IMR-90 (cell line): ENCODE data around the gene ELANE. TPM values are rescaled to one million over a fixed set of nuclear protein-coding genes. Genes with fewer than 3 reads are reported as not detected.
A peak's percentile ranks its signal among the peaks of the same experiment; 100 is the strongest.

Experiments
- ATAC-seq: fragments of 200-7000 bp; cut with Tn5 transposase; 2 replicates; pipeline ENCODE4 v1.9.1; 2020; ENCODE audit warnings: low read depth, mild to moderate bottlenecking, moderate library complexity
- BruUV-seq: library from RNA; stranded (reverse); fragments of 400-500 nt; replicated peaks from 2 replicates; lab custom pipeline; 2021; lab: Mats Ljungman, UMichigan
- CTCF ChIA-PET: fragments of 300-600 bp; formaldehyde crosslinking; extraction: SDS; loops from one replicate; lab custom pipeline; 2021; ENCODE audit warnings: antibody characterized with exemption; lab: Yijun Ruan, JAX
- POLR2A ChIA-PET: fragments of 300-600 bp; sonication (Branson Sonifier 250); formaldehyde crosslinking; loops from one replicate; lab custom pipeline; 2022; ENCODE audit warnings: antibody characterized with exemption; ENCODE audit not compliant: unreplicated experiment; lab: Charles Lee
- DNase-seq: peaks from one replicate; pipeline ENCODE4 v3.0.0; 2013
- H2AFZ ChIP-seq: replicated peaks from 2 replicates; pipeline ENCODE3; 2013; ENCODE audit warnings: low read length, mild to moderate bottlenecking; ENCODE audit not compliant: poor library complexity
- H2AK5ac ChIP-seq: 2 replicates; pipeline ENCODE4 v1.6.1; 2013; ENCODE audit warnings: low read depth, low read length, inconsistent platforms
- H2AK9ac ChIP-seq: replicated peaks from 2 replicates; pipeline ENCODE3; 2013; ENCODE audit warnings: mild to moderate bottlenecking, low read depth, low read length, moderate library complexity; ENCODE audit not compliant: poor library complexity
- H2BK120ac ChIP-seq: 2 replicates; pipeline ENCODE4 v1.6.1; 2013; ENCODE audit warnings: low read depth, low read length, inconsistent platforms
- H2BK15ac ChIP-seq: 3 replicates; pipeline ENCODE4 v1.6.1; 2013; ENCODE audit warnings: low read depth, low read length, inconsistent platforms
- H2BK20ac ChIP-seq: 2 replicates; pipeline ENCODE4 v1.6.1; 2013; ENCODE audit warnings: low read depth, mild to moderate bottlenecking, inconsistent platforms, low read length, moderate library complexity
- H2BK5ac ChIP-seq: 2 replicates; pipeline ENCODE4 v1.6.1; 2013; ENCODE audit warnings: mild to moderate bottlenecking, low read depth, low read length, inconsistent platforms; ENCODE audit not compliant: poor library complexity, severe bottlenecking
- H3K14ac ChIP-seq: replicated peaks from 2 replicates; pipeline ENCODE4 v1.6.1; 2013; ENCODE audit warnings: low read depth, low read length, inconsistent platforms
- H3K18ac ChIP-seq: 2 replicates; pipeline ENCODE4 v1.6.1; 2013; ENCODE audit warnings: low read depth, low read length, control low read depth
- H3K23ac ChIP-seq: 2 replicates; pipeline ENCODE4 v1.6.1; 2013; ENCODE audit warnings: low read depth, low read length, inconsistent platforms
- H3K27ac ChIP-seq: 2 replicates; pipeline ENCODE4 v1.5.1; 2013; ENCODE audit warnings: mild to moderate bottlenecking, control low read depth, low read length; ENCODE audit not compliant: insufficient read depth
- H3K27me3 ChIP-seq: 2 replicates; pipeline ENCODE4 v1.6.1; 2013; ENCODE audit warnings: low read length; ENCODE audit not compliant: control insufficient read depth, insufficient read depth
- H3K36me3 ChIP-seq: 2 replicates; pipeline ENCODE4 v1.6.1; 2013; ENCODE audit warnings: low read length, mixed read lengths; ENCODE audit not compliant: control insufficient read depth, insufficient read depth
- H3K4ac ChIP-seq: 2 replicates; pipeline ENCODE4 v1.6.1; 2013; ENCODE audit warnings: low read depth, low read length, inconsistent platforms
- H3K4me1 ChIP-seq: 2 replicates; pipeline ENCODE4 v1.6.1; 2013; ENCODE audit warnings: low read length, mixed read lengths; ENCODE audit not compliant: control insufficient read depth, insufficient read depth
- H3K4me2 ChIP-seq: 2 replicates; pipeline ENCODE4 v1.6.1; 2013; ENCODE audit warnings: low read depth, mild to moderate bottlenecking, control low read depth, low read length, moderate library complexity
- H3K4me3 ChIP-seq: 2 replicates; pipeline ENCODE4 v1.5.1; 2013; ENCODE audit warnings: low read depth, mild to moderate bottlenecking, control low read depth, low read length, moderate library complexity; ENCODE audit not compliant: insufficient read depth
- H3K56ac ChIP-seq: 2 replicates; pipeline ENCODE4 v1.6.1; 2013; ENCODE audit warnings: low read length, inconsistent platforms; ENCODE audit not compliant: insufficient read depth; ENCODE audit errors: extremely low read depth
- H3K79me1 ChIP-seq, 2 experiments: 2 replicates each; pipeline ENCODE4 v1.6.1; 2013; ENCODE audit warnings: low read length in 2 of 2, inconsistent platforms in 1 of 2, low read depth in 1 of 2
- H3K9ac ChIP-seq: 2 replicates; pipeline ENCODE4 v1.6.1; 2013; ENCODE audit warnings: low read depth, low read length, control low read depth
- H3K9me1 ChIP-seq: 2 replicates; pipeline ENCODE4 v1.6.1; 2013; ENCODE audit warnings: low read length, inconsistent platforms; ENCODE audit not compliant: insufficient read depth
- H3K9me3 ChIP-seq: 2 replicates; pipeline ENCODE4 v1.6.1; 2013; ENCODE audit warnings: low read length; ENCODE audit not compliant: control insufficient read depth, insufficient read depth
- H4K20me1 ChIP-seq: 2 replicates; pipeline ENCODE4 v1.6.1; 2013; ENCODE audit warnings: low read length, inconsistent platforms; ENCODE audit not compliant: insufficient read depth
- H4K5ac ChIP-seq: 2 replicates; pipeline ENCODE4 v1.6.1; 2013; ENCODE audit warnings: mild to moderate bottlenecking, low read depth, low read length, control low read depth
- H4K8ac ChIP-seq, 2 experiments: 2 replicates each; pipeline ENCODE4 v1.6.1; 2013; ENCODE audit warnings: low read depth in 2 of 2, low read length in 2 of 2, control low read depth in 1 of 2, inconsistent platforms in 1 of 2
- H4K91ac ChIP-seq: 2 replicates; pipeline ENCODE4 v1.6.1; 2013; ENCODE audit warnings: low read depth, low read length, inconsistent platforms; ENCODE audit not compliant: insufficient read depth
- BHLHE40 ChIP-seq: fragments of 150-350 bp; IDR thresholded peaks from 2 replicates; pipeline ENCODE4 v1.6.1; 2016; ENCODE audit warnings: mild to moderate bottlenecking, low read depth, low read length
- CEBPB ChIP-seq: IDR thresholded peaks from 2 replicates; pipeline ENCODE4 v1.6.1; 2012; ENCODE audit warnings: low read depth, low read length, improper control_type of control experiment
- CHD1 ChIP-seq: IDR thresholded peaks from 2 replicates; pipeline ENCODE4 v1.6.1; 2012; ENCODE audit warnings: low read depth, low read length, improper control_type of control experiment
- CTCF ChIP-seq: conservative IDR thresholded peaks from 2 replicates; pipeline ENCODE4 v1.5.1; 2012; ENCODE audit warnings: mild to moderate bottlenecking, low read depth, low read length, improper control_type of control experiment
- FOS ChIP-seq: fragments of 150-350 bp; IDR thresholded peaks from 2 replicates; pipeline ENCODE4 v1.6.1; 2016; ENCODE audit warnings: low read depth, low read length
- MAFK ChIP-seq: IDR thresholded peaks from 2 replicates; pipeline ENCODE4 v1.6.1; 2012; ENCODE audit warnings: low read depth, low read length, improper control_type of control experiment
- MAZ ChIP-seq: IDR thresholded peaks from 2 replicates; pipeline ENCODE4 v1.6.1; 2012; ENCODE audit warnings: low read depth, mild to moderate bottlenecking, low read length, improper control_type of control experiment, moderate library complexity, borderline replicate concordance
- WGBS, 2 experiments: methylation state at CpG; one replicate each; pipeline versions ENCODE4 v1.1.5 to v1.1.7; 2013; ENCODE audit warnings: missing lambda C conversion rate in 2 of 2; ENCODE audit not compliant: insufficient read length in 1 of 2; ENCODE audit errors: extremely low coverage in 2 of 2; 5-methylcytosine and 5-hydroxymethylcytosine counted together
- dilution Hi-C: fragments of 300-500 bp; cut with HindIII; formaldehyde crosslinking; loops from one replicate; pipeline ENCODE4 v1.14.3; 2018; ENCODE audit warnings: low sequenced_read_pairs; ENCODE audit not compliant: unreplicated experiment
- in situ Hi-C: fragments of 300-500 bp; cut with MboI; formaldehyde crosslinking; loops from 3 replicates; pipeline ENCODE4 v1.14.3; 2019; ENCODE audit warnings: low sequenced_read_pairs, inconsistent platforms, mixed read lengths
- intact Hi-C: fragments of 100-400 bp; cut with micrococcal nuclease; formaldehyde crosslinking; loops from 2 replicates; pipeline ENCODE4 v1.10.0; 2022
- polyA plus RNA-seq, 3 experiments: library from polyadenylated mRNA; depleted of rRNA; stranded (reverse); fragments of >200 nt; gene quantifications; 2 replicates each; pipeline ENCODE4 v1.2.3, GENCODE V29; 2012; ENCODE audit warnings: low replicate concordance in 1 of 3
- total RNA-seq: library from RNA; depleted of rRNA; stranded (reverse); fragments of >200 nt; gene quantifications from 2 replicates; pipeline ENCODE4 v1.2.3, GENCODE V29; 2012

ELANE gene
- total and polyA plus RNA-seq, 2 of the 4 experiments (the other 2 are of a cell fraction), result 0.27 TPM; not detected in 1

- no peak for TF ChIP-seq MAZ
Measured at GRCh38 chr19:845707-846521, 6.2 kb upstream of the ELANE start (continued).

GRCh38 chr19:848386-848921, 3.6 kb upstream of the ELANE start:
- H3K14ac ChIP-seq, result no peak overlapping the region
- no peaks in the 10 kb centered on the region for H3K9me1 ChIP-seq
- 0 out of 2 replicates have a peak overlapping the region, but pooled peaks have one; percentile 8 for H2AK5ac ChIP-seq
- CTCF ChIA-PET, result no interaction called here
- no peak overlapping the region for H4K8ac ChIP-seq
- no TSS peak for BruUV-seq
- H4K20me1 ChIP-seq, result no peaks in the 10 kb centered on the region; the same call in 1 of the 2 replicates
- in situ Hi-C loops (no loop called here), intact Hi-C loops (no loop called here), dilution Hi-C loops (no loop called here)
- H4K91ac ChIP-seq, result no peak overlapping the region
- H3K4ac ChIP-seq, result no peak overlapping the region
- no peak overlapping the region for H3K27ac ChIP-seq
- H3K79me1 ChIP-seq, result no peaks in the 10 kb centered on the region
- H3K23ac ChIP-seq, result no peak overlapping the region
- no peak overlapping the region for H3K4me3 ChIP-seq
- DNase-seq (no peak), ATAC-seq (no peak)
- peaks cover 15% of the 10 kb centered on the region for H3K27me3 ChIP-seq
- H4K5ac ChIP-seq, result no peak overlapping the region
- H2BK15ac ChIP-seq, result no peak overlapping the region
- no peak overlapping the region for H2BK120ac ChIP-seq
- H3K9me3 ChIP-seq, result no peaks in the 10 kb centered on the region
- peaks cover 6% of the 10 kb centered on the region for H3K4me1 ChIP-seq
- no peak overlapping the region for H2AFZ ChIP-seq
- no peak overlapping the region for H3K4me2 ChIP-seq
- WGBS, 2 experiments, result 60% methylated on average over 6 of the region's 12 CpGs; no CpG with 5 or more reads in 1 of the 2 experiments
- no peak overlapping the region for H3K9ac ChIP-seq
- no peak overlapping the region for H2BK5ac ChIP-seq
- H3K36me3 ChIP-seq, result no peaks in the 10 kb centered on the region
- H2BK20ac ChIP-seq, result no peak overlapping the region
- H2AK9ac ChIP-seq, result no peak overlapping the region
- H3K56ac ChIP-seq, result no peak overlapping the region
- TF ChIP-seq CTCF (no peak), FOS (no peak), BHLHE40 (no peak), MAFK (no peak), CEBPB (no peak), CHD1 (no peak)
- POLR2A ChIA-PET, result interaction anchor here (0.6 kb wide), 1 partner anchor 31 kb away, joined by 4 read pairs; no protein-coding TSS in a partner anchor
- H3K18ac ChIP-seq, result no peak overlapping the region
